Fibroblast of mammary gland (primary cell): Measurements from ENCODE around the gene AKAP6.
A peak's percentile ranks its signal among the peaks of the same experiment; 100 is the strongest.

Experiments
- DNase-seq: peaks from one replicate; pipeline ENCODE4 v3.0.0-alpha.2; 2010; ENCODE audit warnings: low read depth
- H3K4me3 ChIP-seq: 2 replicates; pipeline ENCODE4 v1.5.1; 2011; ENCODE audit warnings: low read depth, mild to moderate bottlenecking, low read length, moderate library complexity; ENCODE audit not compliant: control insufficient read depth
- CTCF ChIP-seq: conservative IDR thresholded peaks from 2 replicates; pipeline ENCODE4 v1.5.1; 2011; ENCODE audit warnings: low read depth, low read length, inconsistent platforms; ENCODE audit not compliant: control insufficient read depth, insufficient read depth

Gene AKAP6

GRCh38 chr14:32430326-32430725, 101.2 kb downstream of the AKAP6 start:
- no peak for TF ChIP-seq CTCF
- DNase-seq: peak; percentile 15
- H3K4me3 ChIP-seq: no peak overlapping the region

- no peak for DNase-seq
- no peak for TF ChIP-seq CTCF
- no peak overlapping the region for H3K4me3 ChIP-seq
These were observed 103.9 kb downstream of the AKAP6 start for GRCh38 chr14:32432813-32433538.

- H3K4me3 ChIP-seq: no peak overlapping the region
- TF ChIP-seq CTCF: no peak
- DNase-seq: no peak
These were observed 105.1 kb downstream of the AKAP6 start for GRCh38 chr14:32434180-32434579.

- no peak overlapping the region for H3K4me3 ChIP-seq
- DNase-seq: no peak
- TF ChIP-seq CTCF: no peak
These were observed 105.8 kb downstream of the AKAP6 start for GRCh38 chr14:32434880-32435279.

GRCh38 chr14:32435411-32435810, 106.3 kb downstream of the AKAP6 start:
- TF ChIP-seq CTCF: no peak
- no peak overlapping the region for H3K4me3 ChIP-seq
- DNase-seq: no peak

- no peak overlapping the region for H3K4me3 ChIP-seq
- TF ChIP-seq CTCF: no peak
- DNase-seq: no peak
These were observed 107.9 kb downstream of the AKAP6 start for GRCh38 chr14:32436993-32437392.
